ENCODE measurements around the gene ARPC5L.

Gene ARPC5L

GRCh38 chr9:124894741-124895170 is 32.8 kb downstream of the ARPC5L start:
- no peak for DNase-seq

GRCh38 chr9:124897570-124898460 is 35.9 kb downstream of the ARPC5L start:
- no peak for DNase-seq

- DNase-seq: no peak
These were observed 37.9 kb downstream of the ARPC5L start for GRCh38 chr9:124899845-124900244.

- DNase-seq: no peak
These were observed 45.0 kb downstream of the ARPC5L start for GRCh38 chr9:124906966-124907365.

- DNase-seq: no peak
These were observed 46.2 kb downstream of the ARPC5L start for GRCh38 chr9:124908098-124908497.

- DNase-seq: no peak
These were observed 49.8 kb downstream of the ARPC5L start for GRCh38 chr9:124911766-124912165.

GRCh38 chr9:124913378-124913777 is 51.4 kb downstream of the ARPC5L start:
- DNase-seq: no peak

- DNase-seq: no peak
These were observed 52.9 kb downstream of the ARPC5L start for GRCh38 chr9:124914753-124915405.

- DNase-seq: peak in 1 of 2 experiments; percentile 12
These were observed 58.5 kb downstream of the ARPC5L start for GRCh38 chr9:124920394-124920793.
